ENCODE measurements around the gene HDHD2.

Gene HDHD2

GRCh38 chr18:47087676-47088075 lies 62.6 kb downstream of the HDHD2 start:
- no peak for TF ChIP-seq CTCF (conservative IDR thresholded peaks at IDR 0.05)
- no peak overlapping the region for H3K27ac ChIP-seq

- H3K27ac ChIP-seq, result no peak overlapping the region
Observed at GRCh38 chr18:47081578-47081977, 68.7 kb downstream of the HDHD2 start.

GRCh38 chr18:47080872-47081271 lies 69.4 kb downstream of the HDHD2 start:
- no peak for TF ChIP-seq CTCF (conservative IDR thresholded peaks at IDR 0.05)
- H3K27ac ChIP-seq, result no peak overlapping the region

More at GRCh38 chr18:47081578-47081977, 68.7 kb downstream of the HDHD2 start:
- TF ChIP-seq CTCF (conservative IDR thresholded peaks at IDR 0.05), result no peak

GRCh38 chr18:47077111-47077510 lies 73.2 kb downstream of the HDHD2 start:
- no peak overlapping the region for H3K27ac ChIP-seq
- no peak for TF ChIP-seq CTCF (conservative IDR thresholded peaks at IDR 0.05)

GRCh38 chr18:47075098-47075883 lies 75.0 kb downstream of the HDHD2 start:
- no peak overlapping the region for H3K27ac ChIP-seq
- TF ChIP-seq CTCF (conservative IDR thresholded peaks at IDR 0.05), result no peak

- no peak for TF ChIP-seq CTCF (conservative IDR thresholded peaks at IDR 0.05)
Observed at GRCh38 chr18:47067648-47068047, 82.7 kb downstream of the HDHD2 start.

GRCh38 chr18:47063096-47063495 lies 87.2 kb downstream of the HDHD2 start:
- no peak for TF ChIP-seq CTCF (conservative IDR thresholded peaks at IDR 0.05)
- no peak overlapping the region for H3K27ac ChIP-seq

More at GRCh38 chr18:47067648-47068047, 82.7 kb downstream of the HDHD2 start:
- H3K27ac ChIP-seq, result no peak overlapping the region
